ENCODE results near the gene FOXRED2.
"Not testable (repeated sequence)": the region's sequence is repeated elsewhere in the genome, so short reads cannot be mapped to it uniquely, and the experiment has no call there.

FOXRED2 gene

GRCh38 chr22:36533320-36533719 is 26.5 kb upstream of the FOXRED2 start:
- peak overlapping the region; percentile 27 for H3K27ac Mint-ChIP-seq
- not testable (repeated sequence) for H3K4me1 Mint-ChIP-seq; ATAC-seq (replicated peaks); DNase-seq; H3K27me3 Mint-ChIP-seq; H3K4me3 Mint-ChIP-seq; H3K9me3 Mint-ChIP-seq; H3K36me3 Mint-ChIP-seq

GRCh38 chr22:36532466-36532865 is 25.6 kb upstream of the FOXRED2 start:
- Mint-ChIP-seq H3K36me3 (peaks cover 0 to 5% of the 10 kb centered on the region in 2 donors), H3K27ac (no peak overlapping the region), H3K9me3 (peaks cover 0 to 1% of the 10 kb centered on the region in 2 donors), H3K4me1 (peaks cover 0 to 8% of the 10 kb centered on the region in 2 donors), H3K4me3 (no peak overlapping the region), H3K27me3 (peaks cover 4 to 6% of the 10 kb centered on the region in 2 donors)
- ATAC-seq (replicated peaks) = no peak
- no peak for DNase-seq

GRCh38 chr22:36528795-36529751 is 22.2 kb upstream of the FOXRED2 start, which contains the start of gene EIF3D:
Gene EIF3D, minus strand, starts transcription at chr22:36529166. Its CDS starts 3,045 bp downstream, at chr22:36526121.
- Mint-ChIP-seq H3K4me3 (peak within 1 kb of the TSS; percentile 91), H3K4me1 (peaks cover 4 to 23% of the 10 kb centered on the region in 2 donors), H3K9me3 (peaks cover 0 to 1% of the 10 kb centered on the region in 2 donors), H3K36me3 (peaks cover 22 to 29% of the 10 kb centered on the region in 2 donors), H3K27ac (peak within 1 kb of the TSS; percentile 97), H3K27me3 (no peaks in the 10 kb centered on the region)
- DNase-seq = peak; percentile 99
- peak; percentile 93 to 94 for ATAC-seq (replicated peaks)

- peak overlapping the region; percentile 91 for H3K4me3 Mint-ChIP-seq
- H3K27ac Mint-ChIP-seq = peak overlapping the region; percentile 97
- H3K9me3 Mint-ChIP-seq = peaks cover 0 to 1% of the 10 kb centered on the region in 2 donors
- ATAC-seq (replicated peaks) (no peak), DNase-seq (no peak)
- H3K36me3 Mint-ChIP-seq = peaks cover 28 to 36% of the 10 kb centered on the region in 2 donors
- H3K27me3 Mint-ChIP-seq = no peaks in the 10 kb centered on the region
- peaks cover 4 to 28% of the 10 kb centered on the region in 2 donors for H3K4me1 Mint-ChIP-seq
Observed at GRCh38 chr22:36528341-36528740, 21.5 kb upstream of the FOXRED2 start.

GRCh38 chr22:36522662-36523061 is 15.8 kb upstream of the FOXRED2 start:
- ATAC-seq (replicated peaks) (peak; percentile 54 to 66), DNase-seq (no peak)
- Mint-ChIP-seq H3K27ac (peak overlapping the region; percentile 42), H3K36me3 (peaks cover 56 to 76% of the 10 kb centered on the region in 2 donors), H3K4me1 (peaks cover 11 to 46% of the 10 kb centered on the region in 2 donors), H3K9me3 (no peaks in the 10 kb centered on the region), H3K4me3 (no peak overlapping the region), H3K27me3 (no peaks in the 10 kb centered on the region)

- H3K9me3 Mint-ChIP-seq = no peaks in the 10 kb centered on the region
- H3K27me3 Mint-ChIP-seq = no peaks in the 10 kb centered on the region
- H3K36me3 Mint-ChIP-seq = peaks cover 61 to 78% of the 10 kb centered on the region in 2 donors
- no peak overlapping the region for H3K4me3 Mint-ChIP-seq
- peaks cover 7 to 29% of the 10 kb centered on the region in 2 donors for H3K4me1 Mint-ChIP-seq
- no peak for ATAC-seq (replicated peaks)
- H3K27ac Mint-ChIP-seq = peak overlapping the region; percentile 68
- no peak for DNase-seq
Observed at GRCh38 chr22:36520423-36520822, 13.6 kb upstream of the FOXRED2 start.

- Mint-ChIP-seq H3K4me1 (peaks cover 7 to 29% of the 10 kb centered on the region in 2 donors), H3K36me3 (peaks cover 62 to 79% of the 10 kb centered on the region in 2 donors), H3K27ac (peak overlapping the region; percentile 37)
- not testable (repeated sequence) for ATAC-seq (replicated peaks); H3K27me3 Mint-ChIP-seq; H3K9me3 Mint-ChIP-seq; H3K4me3 Mint-ChIP-seq; DNase-seq
Observed at GRCh38 chr22:36519906-36520305, 13.1 kb upstream of the FOXRED2 start.

GRCh38 chr22:36514766-36515165 is 7.9 kb upstream of the FOXRED2 start:
- peaks cover 16 to 24% of the 10 kb centered on the region in 2 donors for H3K4me1 Mint-ChIP-seq
- peak overlapping the region; percentile 20 for H3K27ac Mint-ChIP-seq
- H3K4me3 Mint-ChIP-seq = no peak overlapping the region
- no peaks in the 10 kb centered on the region for H3K9me3 Mint-ChIP-seq
- H3K36me3 Mint-ChIP-seq = peaks cover 58 to 73% of the 10 kb centered on the region in 2 donors
- no peaks in the 10 kb centered on the region for H3K27me3 Mint-ChIP-seq
- DNase-seq (no peak), ATAC-seq (replicated peaks) (no peak)

GRCh38 chr22:36512991-36513390 is 6.2 kb upstream of the FOXRED2 start:
- no peak overlapping the region for H3K4me3 Mint-ChIP-seq

GRCh38 chr22:36512333-36512732 is 5.5 kb upstream of the FOXRED2 start:
- Mint-ChIP-seq H3K27me3 (no peaks in the 10 kb centered on the region), H3K27ac (peak overlapping the region; percentile 49), H3K9me3 (peaks cover 2% of the 10 kb centered on the region in 2 donors), H3K4me3 (no peak overlapping the region), H3K36me3 (peaks cover 56 to 68% of the 10 kb centered on the region in 2 donors), H3K4me1 (peaks cover 22 to 36% of the 10 kb centered on the region in 2 donors)
- ATAC-seq (replicated peaks) (no peak), DNase-seq (no peak)

More at GRCh38 chr22:36512991-36513390, 6.2 kb upstream of the FOXRED2 start:
- Mint-ChIP-seq H3K4me1 (peaks cover 19 to 32% of the 10 kb centered on the region in 2 donors), H3K27ac (peak overlapping the region; percentile 49), H3K9me3 (no peaks in the 10 kb centered on the region), H3K36me3 (peaks cover 56 to 66% of the 10 kb centered on the region in 2 donors), H3K27me3 (no peaks in the 10 kb centered on the region)
- ATAC-seq (replicated peaks) (no peak), DNase-seq (no peak)

- Mint-ChIP-seq H3K27me3 (no peaks in the 10 kb centered on the region), H3K4me1 (peaks cover 23 to 45% of the 10 kb centered on the region in 2 donors), H3K36me3 (peaks cover 49 to 58% of the 10 kb centered on the region in 2 donors), H3K27ac (peak overlapping the region; percentile 47), H3K9me3 (peaks cover 4% of the 10 kb centered on the region in 2 donors), H3K4me3 (no peak overlapping the region)
- peak in 1 of 2 donors; percentile 36 for ATAC-seq (replicated peaks)
- DNase-seq = no peak
Observed at GRCh38 chr22:36510966-36511881, 4.4 kb upstream of the FOXRED2 start.

GRCh38 chr22:36510384-36510783 is 3.5 kb upstream of the FOXRED2 start:
- Mint-ChIP-seq H3K9me3 (peaks cover 4% of the 10 kb centered on the region in 2 donors), H3K27me3 (no peaks in the 10 kb centered on the region), H3K4me3 (no peak overlapping the region), H3K4me1 (peaks cover 25 to 49% of the 10 kb centered on the region in 2 donors), H3K36me3 (peaks cover 44 to 50% of the 10 kb centered on the region in 2 donors), H3K27ac (peak overlapping the region; percentile 22)
- no peak for DNase-seq
- ATAC-seq (replicated peaks) = no peak

GRCh38 chr22:36507518-36508010 is 724 bp upstream of the FOXRED2 start:
- H3K36me3 Mint-ChIP-seq = peaks cover 34 to 43% of the 10 kb centered on the region in 2 donors
- H3K9me3 Mint-ChIP-seq = peaks cover 4% of the 10 kb centered on the region in 2 donors
- no peak overlapping the region for H3K27ac Mint-ChIP-seq
- H3K27me3 Mint-ChIP-seq = no peaks in the 10 kb centered on the region
- ATAC-seq (replicated peaks) (no peak), DNase-seq (no peak)
- H3K4me3 Mint-ChIP-seq = peak overlapping the region; percentile 83 to 87
- H3K4me1 Mint-ChIP-seq = peaks cover 22 to 41% of the 10 kb centered on the region in 2 donors

Measured in stimulated activated naive B cell treated with anti-CD40 and anti-IgM and Interleukin-4, amounts not matched to agents 10 μg/mL and 1 μg/mL and 100 μg/mL, for 72 hours (primary cell).